Measurements from ENCODE around the gene FAM83B.

The FAM83B gene

DNA sequence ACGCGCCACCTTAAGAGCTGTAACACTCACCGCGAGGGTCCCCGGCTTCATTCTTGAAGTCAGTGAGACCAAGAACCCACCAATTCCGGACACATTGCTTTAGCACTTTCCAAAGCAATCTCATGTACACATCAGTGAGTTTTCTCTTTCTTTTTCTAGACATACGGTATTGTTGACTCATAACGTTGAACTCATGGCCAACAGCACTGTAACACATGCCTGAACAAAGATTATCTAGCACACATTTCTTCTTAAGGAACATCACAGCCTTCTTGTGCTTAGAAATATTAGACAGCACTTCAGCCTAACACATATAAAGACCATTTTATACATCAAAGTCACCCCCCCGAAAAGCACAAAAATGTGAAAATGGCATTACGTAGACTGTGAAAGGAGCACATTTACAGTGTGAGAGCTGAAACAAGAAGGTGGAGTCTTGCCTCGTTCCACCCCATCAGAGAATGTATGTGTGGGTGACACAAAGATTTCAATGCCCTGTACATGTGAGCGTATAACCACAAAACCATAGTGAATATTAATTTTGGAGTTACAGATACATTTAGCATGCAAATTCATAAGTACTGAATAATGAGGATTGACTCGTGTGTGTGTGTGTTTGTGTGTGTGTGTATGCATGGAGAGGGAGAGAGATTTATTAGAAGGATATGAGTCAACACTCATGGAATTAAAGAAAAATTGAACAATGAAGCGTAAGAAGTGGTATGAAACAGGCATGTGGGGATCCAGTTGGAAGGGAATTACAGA, 134.1 kb downstream of the FAM83B start:
- DNase-seq (ENCODE audit: low read depth in 2 of 2), result no peak

DNA sequence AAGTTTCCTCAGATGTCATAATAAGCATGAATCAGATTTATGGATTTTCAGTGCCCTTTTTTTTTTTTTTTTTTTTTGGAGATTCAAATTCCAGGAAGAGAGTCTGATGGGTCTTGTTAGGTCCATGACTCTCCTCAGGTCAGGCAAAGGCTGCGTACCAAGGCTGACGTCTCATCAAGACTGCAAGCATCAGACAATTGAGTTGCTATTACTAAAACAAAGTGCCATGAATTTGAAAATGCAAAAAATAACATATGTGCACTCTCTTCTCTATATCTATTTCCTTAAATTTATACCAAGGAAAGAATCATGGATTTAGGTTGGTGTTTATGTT, 134.7 kb downstream of the FAM83B start:
- no peak for DNase-seq (ENCODE audit: low read depth in 2 of 2)

DNA sequence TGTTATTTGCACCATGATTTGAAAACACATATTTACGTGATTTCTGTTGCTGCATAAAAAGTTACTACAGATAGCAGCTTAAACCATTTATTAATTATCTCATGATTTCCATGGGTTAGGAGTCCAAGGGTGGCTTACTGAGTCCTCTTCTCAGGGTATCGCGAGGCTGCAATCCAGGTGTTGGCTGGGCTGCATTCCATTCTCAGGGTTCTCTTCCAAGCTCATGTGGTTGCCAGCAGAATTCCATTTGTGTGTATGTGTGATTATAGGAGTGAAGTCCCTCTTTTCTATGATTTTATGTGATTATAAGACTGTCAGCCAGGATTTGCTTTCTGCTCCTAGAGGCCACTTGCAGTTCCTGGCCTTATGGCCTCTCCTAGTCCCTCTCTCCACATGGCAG, 135.1 kb downstream of the FAM83B start:
- no peak for DNase-seq (ENCODE audit: low read depth in 2 of 2)

DNA sequence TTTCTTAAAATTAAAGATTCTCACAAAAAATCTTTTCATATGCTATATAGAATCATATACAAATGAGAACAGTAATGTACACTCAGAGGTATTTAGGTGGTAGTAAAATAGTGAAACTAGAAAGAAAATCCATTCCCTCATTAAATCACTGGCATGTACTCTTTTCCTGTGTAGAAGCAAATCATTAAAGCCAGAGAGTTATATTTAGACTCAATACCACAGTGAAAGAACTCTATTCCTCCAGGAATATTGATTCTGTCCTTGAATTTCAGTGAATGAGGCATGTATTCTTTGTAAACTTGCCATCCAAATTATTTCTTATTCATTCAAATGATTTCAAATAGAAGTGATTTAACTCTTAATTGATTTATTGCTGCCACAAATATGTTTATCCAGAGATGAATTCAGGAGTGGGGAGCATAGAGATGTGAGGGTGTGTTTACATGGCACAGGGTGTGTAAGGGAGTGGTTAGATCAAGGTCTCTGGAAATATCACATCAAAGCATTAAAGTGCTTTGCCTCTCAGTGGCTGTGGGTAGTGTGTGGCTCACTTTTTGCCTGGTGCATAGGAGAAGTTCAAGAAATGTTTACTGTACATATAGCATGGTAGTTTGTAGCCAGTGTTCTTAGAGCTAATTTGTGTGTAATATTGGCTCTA, 141.2 kb downstream of the FAM83B start:
- DNase-seq (ENCODE audit: low read depth in 2 of 2), result no peak

DNA sequence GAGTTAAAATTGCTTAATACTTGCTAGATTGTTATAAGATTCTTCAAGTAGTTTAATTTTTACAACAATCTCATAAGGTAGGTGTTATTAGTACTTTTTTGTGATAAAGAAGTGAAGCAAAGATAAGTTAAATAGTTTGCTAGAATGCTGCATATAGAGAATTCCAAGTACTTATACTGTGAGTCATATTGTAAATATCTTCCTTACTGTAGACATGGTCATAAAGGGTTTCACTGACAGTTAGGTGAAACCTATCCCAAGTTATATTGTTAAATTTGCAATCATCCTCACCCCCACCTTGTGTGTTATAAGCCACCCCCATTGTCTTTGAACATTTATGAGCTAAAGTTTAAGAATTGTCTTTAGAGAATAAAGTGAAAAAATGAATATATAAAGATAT, 142.0 kb downstream of the FAM83B start:
- no peak for DNase-seq (ENCODE audit: low read depth in 2 of 2)

DNA sequence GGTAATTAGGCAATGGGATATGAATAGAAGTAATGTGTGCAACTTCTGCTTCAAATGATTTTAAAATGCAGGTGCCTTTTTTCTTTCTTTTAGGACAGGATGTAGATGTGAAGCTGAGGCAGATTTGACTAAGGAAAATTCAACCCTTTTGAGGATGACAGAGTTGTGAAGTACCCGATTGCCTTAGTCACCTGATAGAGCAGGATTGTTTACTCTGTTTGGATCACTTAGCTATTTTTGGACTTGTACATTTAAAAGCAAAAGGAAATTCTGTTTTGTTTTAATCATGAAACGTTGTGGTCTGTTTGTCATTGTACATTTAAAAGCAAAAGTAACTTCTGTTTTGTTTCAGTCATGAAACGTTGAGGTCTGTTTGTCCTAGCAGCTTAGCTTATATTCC, 143.4 kb downstream of the FAM83B start:
- DNase-seq (ENCODE audit: low read depth in 2 of 2), result no peak

Data from stimulated activated CD8-positive, alpha-beta memory T cell treated with anti-CD3 and anti-CD28 coated beads, Interleukin-15, amount 100 ng/mL, for 4 hours (primary cell).